ENCODE measurements around the gene NVL. TPM values are rescaled to one million over a fixed set of nuclear protein-coding genes. Genes with fewer than 3 reads are reported as not detected.
"Not testable (repeated sequence)": the region's sequence is repeated elsewhere in the genome, so short reads cannot be mapped to it uniquely, and the experiment has no call there.

Gene NVL
- total RNA-seq, 8 experiments from 2014 or later = 21.8 to 70.9 (median 47.7) TPM

DNA sequence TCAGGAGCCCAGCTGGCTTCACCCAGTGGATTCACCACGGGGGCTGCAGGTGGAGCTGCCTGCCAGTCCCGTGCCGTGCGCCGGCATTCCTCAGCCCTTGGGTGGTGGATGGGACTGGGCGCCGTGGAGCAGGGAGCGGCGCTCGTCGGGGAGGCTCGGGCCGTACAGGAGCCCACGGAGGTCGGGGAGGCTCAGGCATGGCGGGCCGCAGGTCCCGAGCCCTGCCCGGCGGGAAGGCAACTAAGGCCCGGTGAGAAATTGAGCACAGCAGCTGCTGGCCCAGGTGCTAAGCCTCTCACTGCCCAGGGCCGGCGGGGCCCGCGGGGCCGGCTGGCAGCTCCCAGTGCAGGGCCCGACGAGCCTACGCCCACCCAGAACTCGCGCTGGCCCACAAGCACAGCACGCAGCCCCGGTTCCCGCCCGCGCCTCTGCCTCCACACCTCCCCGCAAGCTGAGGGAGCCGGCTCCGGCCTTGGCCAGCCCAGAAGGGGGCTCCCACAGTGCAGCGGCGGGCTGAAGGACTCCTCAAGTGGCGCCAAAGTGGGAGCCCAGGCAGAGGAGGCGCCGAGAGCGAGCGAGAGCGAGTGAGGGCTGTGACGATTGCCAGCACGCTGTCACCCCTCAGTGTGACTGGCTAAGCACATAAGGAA, 22.6 kb upstream of the NVL start:
- whole genome bisulfite sequencing, 10 experiments = 92 to 100% (median 94%) methylated on average over 2 to 14 of the region's 49 CpGs; no CpG with 5 or more reads in 4 of the 10 experiments
- H3K27ac ChIP-seq; ATAC-seq (replicated peaks in 6 of 8); in situ Hi-C loops (cut with MboI; ENCODE audit: low pct_unique_long_range_greater_than_20kb in 2 of 9, low sequenced_read_pairs in 9 of 9, unreplicated experiment in 9 of 9); H3K4me3 ChIP-seq; H3K4me1 ChIP-seq (replicated peaks in 1 of 2): not testable (repeated sequence)

DNA sequence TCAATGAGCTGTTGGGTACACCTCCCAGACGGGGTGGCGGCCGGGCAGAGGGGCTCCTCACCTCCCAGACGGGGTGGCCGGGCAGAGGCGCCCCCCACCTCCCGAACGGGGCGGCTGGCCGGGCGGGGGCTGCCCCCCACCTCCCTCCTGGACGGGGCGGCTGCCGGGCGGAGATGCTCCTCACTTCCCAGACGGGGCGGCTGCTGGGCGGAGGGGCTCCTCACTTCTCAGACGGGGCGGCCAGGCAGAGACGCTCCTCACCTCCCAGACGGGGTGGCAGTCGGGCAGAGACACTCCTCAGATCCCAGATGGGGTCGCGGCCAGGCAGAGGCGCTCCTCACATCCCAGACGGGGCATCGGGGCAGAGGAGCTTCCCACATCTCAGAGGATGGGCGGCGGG, 19.7 kb upstream of the NVL start:
- no CpG with 5 or more reads among the region's 30 CpGs for WGBS, 10 experiments
- ATAC-seq (replicated peaks in 6 of 8); H3K4me1 ChIP-seq (replicated peaks in 1 of 2); H3K4me3 ChIP-seq; H3K27ac ChIP-seq: not testable (repeated sequence)
- in situ Hi-C loops (cut with MboI; ENCODE audit: low pct_unique_long_range_greater_than_20kb in 2 of 9, low sequenced_read_pairs in 9 of 9, unreplicated experiment in 9 of 9) = loop anchor here in 3 of 9 experiments (25.0 kb wide), 2 partner anchors 212 to 237 kb away; partner anchors contain the start of gene FBXO28 (in 2 of the 3)

- no peak overlapping the region for H3K4me3 ChIP-seq
- no peak for ATAC-seq (replicated peaks in 6 of 8)
- no peak overlapping the region for H3K27ac ChIP-seq
- in situ Hi-C loops (cut with MboI; ENCODE audit: low pct_unique_long_range_greater_than_20kb in 2 of 9, low sequenced_read_pairs in 9 of 9, unreplicated experiment in 9 of 9) = loop anchor here in 3 of 9 experiments (25.0 kb wide), 2 partner anchors 211 to 236 kb away; partner anchors contain the start of gene FBXO28 (in 2 of the 3)
- WGBS, 10 experiments = 37 to 100% (median 84%) methylated on average over 1 to 2 of the region's 2 CpGs
- H3K4me1 ChIP-seq (replicated peaks in 1 of 2) = no peaks in the 10 kb centered on the region
Observed at GRCh38 chr1:224348137-224348536, 18.2 kb upstream of the NVL start.

DNA sequence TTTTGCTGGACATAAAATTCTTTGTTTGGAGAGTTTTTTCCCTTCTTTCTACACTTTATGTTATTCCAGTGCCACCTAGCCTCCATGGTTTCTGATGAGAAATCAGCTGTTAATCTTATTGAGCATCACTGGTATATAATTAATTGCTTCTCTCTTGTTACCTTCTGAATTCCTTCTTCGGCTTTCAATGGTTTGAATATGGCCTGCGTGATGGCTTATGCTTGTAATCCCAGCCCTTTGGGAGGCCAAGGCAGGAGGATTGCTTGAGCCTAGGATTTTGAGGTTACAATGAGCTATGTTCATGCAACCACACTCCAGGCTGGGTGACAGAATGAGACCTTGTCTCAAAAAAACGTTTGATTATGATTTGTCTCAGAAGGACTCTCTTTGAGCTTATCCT, 13.7 kb upstream of the NVL start:
- Histone ChIP-seq H3K4me3 (no peak overlapping the region), H3K4me1 (replicated peaks in 1 of 2) (peaks cover 8 to 13% of the 10 kb centered on the region in 2 donors), H3K27ac (no peak overlapping the region)
- 0 to 63% (median 28%) methylated on average over 2 to 3 of the region's 3 CpGs; no CpG with 5 or more reads in 2 of the 10 experiments for WGBS, 10 experiments
- no peak for ATAC-seq (replicated peaks in 6 of 8)
- in situ Hi-C loops (cut with MboI; ENCODE audit: low pct_unique_long_range_greater_than_20kb in 2 of 9, low sequenced_read_pairs in 9 of 9, unreplicated experiment in 9 of 9) = loop anchor here in 3 of 9 experiments (25.0 kb wide), 2 partner anchors 206 to 231 kb away; partner anchors contain the start of gene FBXO28 (in 2 of the 3)

DNA sequence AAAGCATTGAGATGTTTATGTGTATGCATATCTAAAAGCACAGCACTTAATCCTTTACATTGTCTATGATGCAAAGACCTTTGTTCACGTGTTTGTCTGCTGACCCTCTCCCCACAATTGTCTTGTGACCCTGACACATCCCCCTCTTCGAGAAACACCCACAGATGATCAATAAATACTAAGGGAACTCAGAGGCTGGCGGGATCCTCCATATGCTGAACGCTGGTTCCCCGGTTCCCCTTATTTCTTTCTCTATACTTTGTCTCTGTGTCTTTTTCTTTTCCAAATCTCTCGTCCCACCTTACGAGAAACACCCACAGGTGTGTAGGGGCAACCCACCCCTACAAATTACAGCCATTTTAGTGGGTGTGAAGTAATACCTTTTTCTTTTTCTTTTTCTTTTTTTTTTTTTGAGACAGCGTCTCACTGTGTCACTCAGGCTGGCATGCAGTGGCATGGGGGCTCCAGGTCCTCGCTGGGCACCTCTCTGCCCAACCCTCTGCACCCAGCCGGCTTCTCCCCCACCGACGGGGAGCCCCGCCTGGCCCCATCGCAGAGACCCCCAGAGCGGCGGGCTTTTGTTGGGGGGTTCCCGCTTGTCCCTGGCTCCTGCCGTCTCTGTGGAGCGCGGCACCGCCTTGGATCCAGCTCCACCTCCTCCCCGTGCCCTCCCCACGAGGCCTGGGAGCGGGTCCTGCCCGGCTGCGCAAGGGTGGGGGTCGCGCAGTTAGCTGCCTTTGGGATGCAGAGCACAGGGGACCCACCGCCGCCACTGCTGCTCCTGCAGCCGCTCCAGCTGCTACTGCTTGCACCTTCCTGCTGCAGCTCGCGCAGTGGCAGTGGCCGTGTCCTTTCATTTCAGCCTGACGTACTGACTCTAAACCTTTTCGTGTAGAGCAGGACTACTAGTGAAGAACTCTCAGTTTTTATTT, 10.7 kb upstream of the NVL start:
- Histone ChIP-seq H3K4me1 (replicated peaks in 1 of 2) (peaks cover 8 to 13% of the 10 kb centered on the region in 2 donors), H3K4me3 (peak overlapping the region; percentile 8 to 38 (median 23)), H3K27ac (peak overlapping the region; percentile 59 to 82)
- 8 to 20% (median 11%) methylated on average over 1 to 20 of the region's 36 CpGs; no CpG with 5 or more reads in 2 of the 10 experiments for WGBS, 10 experiments
- in situ Hi-C loops (cut with MboI; ENCODE audit: low pct_unique_long_range_greater_than_20kb in 2 of 9, low sequenced_read_pairs in 9 of 9, unreplicated experiment in 9 of 9) = loop anchor here in 3 of 9 experiments (25.0 kb wide), 2 partner anchors 203 to 228 kb away; partner anchors contain the start of gene FBXO28 (in 2 of the 3)
- ATAC-seq (replicated peaks in 6 of 8) = peak; percentile 52 to 92 (median 78)

- H3K4me1 ChIP-seq (replicated peaks in 1 of 2) = peaks cover 8 to 13% of the 10 kb centered on the region in 2 donors
- peak overlapping the region in 1 of 2 donors; percentile 1 for H3K27ac ChIP-seq
- H3K4me3 ChIP-seq = no peak overlapping the region
- in situ Hi-C loops (cut with MboI; ENCODE audit: low pct_unique_long_range_greater_than_20kb in 2 of 9, low sequenced_read_pairs in 9 of 9, unreplicated experiment in 9 of 9) = loop anchor here in 3 of 9 experiments (25.0 kb wide), 2 partner anchors 202 to 227 kb away; partner anchors contain the start of gene FBXO28 (in 2 of the 3)
- WGBS, 10 experiments = 82 to 100% (median 93%) methylated on average over 1 of the region's 4 CpGs; no CpG with 5 or more reads in 3 of the 10 experiments
- no peak for ATAC-seq (replicated peaks in 6 of 8)
Observed at GRCh38 chr1:224339442-224340033, 9.6 kb upstream of the NVL start.

- 71 to 100% (median 80%) methylated on average over 1 to 4 of the region's 4 CpGs for WGBS, 10 experiments
- Histone ChIP-seq H3K4me3 (no peak overlapping the region), H3K4me1 (replicated peaks in 1 of 2) (peaks cover 8 to 13% of the 10 kb centered on the region in 2 donors), H3K27ac (no peak overlapping the region)
- ATAC-seq (replicated peaks in 6 of 8) = peak in 3 of 8 experiments; percentile 68 to 84 (median 78)
- in situ Hi-C loops (cut with MboI; ENCODE audit: low pct_unique_long_range_greater_than_20kb in 2 of 9, low sequenced_read_pairs in 9 of 9, unreplicated experiment in 9 of 9) = loop anchor here in 3 of 9 experiments (25.0 kb wide), 2 partner anchors 201 to 226 kb away; partner anchors contain the start of gene FBXO28 (in 2 of the 3)
Observed at GRCh38 chr1:224338150-224338838, 8.3 kb upstream of the NVL start.

GRCh38 chr1:224333939-224334786, 4.2 kb upstream of the NVL start:
- 0 to 80% (median 45%) methylated on average over 1 to 5 of the region's 5 CpGs; no CpG with 5 or more reads in 1 of the 10 experiments for WGBS, 10 experiments
- in situ Hi-C loops (cut with MboI; ENCODE audit: low pct_unique_long_range_greater_than_20kb in 2 of 9, low sequenced_read_pairs in 9 of 9, unreplicated experiment in 9 of 9) = loop anchor here in 3 of 9 experiments (25.0 kb wide), 2 partner anchors 197 to 222 kb away; partner anchors contain the start of gene FBXO28 (in 2 of the 3)
- peaks cover 5 to 7% of the 10 kb centered on the region in 2 donors for H3K4me1 ChIP-seq (replicated peaks in 1 of 2)
- ATAC-seq (replicated peaks in 6 of 8) = peak in 5 of 8 experiments; percentile 30 to 60 (median 48)
- no peak overlapping the region for H3K4me3 ChIP-seq
- no peak overlapping the region for H3K27ac ChIP-seq

GRCh38 chr1:224333309-224333926, 3.4 kb upstream of the NVL start:
- Histone ChIP-seq H3K4me3 (no peak overlapping the region), H3K27ac (no peak overlapping the region), H3K4me1 (replicated peaks in 1 of 2) (peaks cover 9 to 14% of the 10 kb centered on the region in 2 donors)
- peak in 6 of 8 experiments; percentile 4 to 19 (median 9) for ATAC-seq (replicated peaks in 6 of 8)
- in situ Hi-C loops (cut with MboI; ENCODE audit: low pct_unique_long_range_greater_than_20kb in 2 of 9, low sequenced_read_pairs in 9 of 9, unreplicated experiment in 9 of 9) = loop anchor here in 3 of 9 experiments (25.0 kb wide), 2 partner anchors 196 to 221 kb away; partner anchors contain the start of gene FBXO28 (in 2 of the 3)
- 0 to 45% (median 0%) methylated on average over 1 to 3 of the region's 3 CpGs for WGBS, 10 experiments

- ATAC-seq (replicated peaks in 6 of 8) = no peak
- in situ Hi-C loops (cut with MboI; ENCODE audit: low pct_unique_long_range_greater_than_20kb in 2 of 9, low sequenced_read_pairs in 9 of 9, unreplicated experiment in 9 of 9) = loop anchor here in 3 of 9 experiments (25.0 kb wide), 2 partner anchors 195 to 220 kb away; partner anchors contain the start of gene FBXO28 (in 2 of the 3)
- Histone ChIP-seq H3K27ac (no peak overlapping the region), H3K4me1 (replicated peaks in 1 of 2) (peaks cover 9 to 16% of the 10 kb centered on the region in 2 donors), H3K4me3 (no peak overlapping the region)
- 73 to 100% (median 100%) methylated on average over 1 to 2 of the region's 2 CpGs for WGBS, 10 experiments
Observed at GRCh38 chr1:224331824-224332223, 1.9 kb upstream of the NVL start.
